Measurements from ENCODE around the gene MYBPH.

Gene MYBPH

GRCh38 chr1:203181586-203182386 is 6.2 kb upstream of the MYBPH start:
- Histone ChIP-seq H3K9me3 (ENCODE audit: severe bottlenecking) (no peaks in the 10 kb centered on the region), H3K4me3 (ENCODE audit: low read depth, low read length) (no peak overlapping the region), H3K27me3 (ENCODE audit: insufficient read depth, low read depth, severe bottlenecking) (no peaks in the 10 kb centered on the region), H3K36me3 (peaks cover 7% of the 10 kb centered on the region), H3K27ac (peak overlapping the region; percentile 94)
- TF ChIP-seq CTCF (IDR thresholded peaks at IDR 0.05; ENCODE audit: low read depth, low read length), result no peak
- DNase-seq, result peak; percentile 96

- peak; percentile 93 for DNase-seq
- no peaks in the 10 kb centered on the region for H3K9me3 ChIP-seq (ENCODE audit: severe bottlenecking)
These were observed 5.1 kb upstream of the MYBPH start for GRCh38 chr1:203180611-203181330.

GRCh38 chr1:203179667-203180005 is 4.0 kb upstream of the MYBPH start:
- peak overlapping the region; percentile 94 for H3K27ac ChIP-seq
- H3K27me3 ChIP-seq (ENCODE audit: insufficient read depth, low read depth, severe bottlenecking), result no peaks in the 10 kb centered on the region
- H3K9me3 ChIP-seq (ENCODE audit: severe bottlenecking), result no peaks in the 10 kb centered on the region
- no peak for DNase-seq
- H3K4me3 ChIP-seq (ENCODE audit: low read depth, low read length), result no peak overlapping the region
- TF ChIP-seq CTCF (IDR thresholded peaks at IDR 0.05; ENCODE audit: low read depth, low read length), result no peak
- H3K36me3 ChIP-seq, result peaks cover 7% of the 10 kb centered on the region

More at GRCh38 chr1:203180611-203181330, 5.1 kb upstream of the MYBPH start:
- Histone ChIP-seq H3K27ac (peak overlapping the region; percentile 94), H3K4me3 (ENCODE audit: low read depth, low read length) (no peak overlapping the region), H3K36me3 (peaks cover 7% of the 10 kb centered on the region), H3K27me3 (ENCODE audit: insufficient read depth, low read depth, severe bottlenecking) (no peaks in the 10 kb centered on the region)
- no peak for TF ChIP-seq CTCF (IDR thresholded peaks at IDR 0.05; ENCODE audit: low read depth, low read length)

GRCh38 chr1:203178821-203179666 is 3.4 kb upstream of the MYBPH start:
- Histone ChIP-seq H3K36me3 (peaks cover 7% of the 10 kb centered on the region), H3K27ac (peak overlapping the region; percentile 94), H3K4me3 (ENCODE audit: low read depth, low read length) (peak overlapping the region; percentile 29), H3K9me3 (ENCODE audit: severe bottlenecking) (no peaks in the 10 kb centered on the region), H3K27me3 (ENCODE audit: insufficient read depth, low read depth, severe bottlenecking) (no peaks in the 10 kb centered on the region)
- peak; percentile 60 for DNase-seq
- TF ChIP-seq CTCF (IDR thresholded peaks at IDR 0.05; ENCODE audit: low read depth, low read length), result no peak

- DNase-seq, result peak; percentile 97
- H3K27ac ChIP-seq, result peak overlapping the region; percentile 94
- H3K27me3 ChIP-seq (ENCODE audit: insufficient read depth, low read depth, severe bottlenecking), result no peaks in the 10 kb centered on the region
- H3K36me3 ChIP-seq, result peaks cover 7% of the 10 kb centered on the region
- peak overlapping the region; percentile 29 for H3K4me3 ChIP-seq (ENCODE audit: low read depth, low read length)
- no peaks in the 10 kb centered on the region for H3K9me3 ChIP-seq (ENCODE audit: severe bottlenecking)
- TF ChIP-seq CTCF (IDR thresholded peaks at IDR 0.05; ENCODE audit: low read depth, low read length), result 0 out of 2 replicates have a peak, but pooled peaks have one; percentile 17
These were observed 2.5 kb upstream of the MYBPH start for GRCh38 chr1:203178083-203178482.

Data from WERI-Rb-1 (cell line).